MM.1S (cell line): Measurements from ENCODE around the gene WDR45.

Source experiments
- DNase-seq: peaks from one replicate; pipeline ENCODE4 v3.0.0-alpha.2; 2015
- H2AFZ ChIP-seq: fragments of 300-600 bp; sonication (generic); 2 replicates; pipeline ENCODE4 v1.6.0; 2016; ENCODE audit warnings: antibody characterized with exemption, low read length
- H3F3A ChIP-seq: fragments of 300-600 bp; sonication (generic); 2 replicates; pipeline ENCODE4 v1.6.1; 2016; ENCODE audit warnings: mild to moderate bottlenecking, antibody characterized with exemption, low read length, moderate library complexity, mixed read lengths; ENCODE audit not compliant: insufficient read depth
- H3K27ac ChIP-seq: fragments of 300-600 bp; sonication (generic); 2 replicates; pipeline ENCODE4 v1.5.1; 2016; ENCODE audit warnings: mild to moderate bottlenecking, low read length
- H3K27me3 ChIP-seq: fragments of 300-600 bp; sonication (generic); replicated peaks from 2 replicates; pipeline ENCODE4 v1.6.0; 2016; ENCODE audit warnings: low read length; ENCODE audit not compliant: insufficient read depth
- H3K36me3 ChIP-seq: fragments of 300-600 bp; sonication (generic); replicated peaks from 2 replicates; pipeline ENCODE4 v1.6.1; 2016; ENCODE audit warnings: mild to moderate bottlenecking, low read length, mixed read lengths; ENCODE audit not compliant: insufficient read depth
- H3K4me1 ChIP-seq: fragments of 300-600 bp; sonication (generic); 2 replicates; pipeline ENCODE4 v1.6.1; 2016; ENCODE audit warnings: low read length, mixed read lengths
- H3K4me2 ChIP-seq: fragments of 300-600 bp; sonication (generic); 2 replicates; pipeline ENCODE4 v1.6.0; 2016; ENCODE audit warnings: low read depth, low read length
- H3K4me3 ChIP-seq: fragments of 300-600 bp; sonication (generic); 2 replicates; pipeline ENCODE4 v1.5.1; 2016; ENCODE audit warnings: low read length, mixed read lengths
- H3K79me2 ChIP-seq: fragments of 300-600 bp; sonication (generic); 2 replicates; pipeline ENCODE4 v1.6.1; 2016; ENCODE audit warnings: mixed run types, low read length, mixed read lengths
- H3K9ac ChIP-seq: fragments of 300-600 bp; sonication (generic); 2 replicates; pipeline ENCODE4 v1.6.1; 2016; ENCODE audit warnings: low read length, mixed read lengths
- H3K9me2 ChIP-seq: fragments of 300-600 bp; sonication (generic); replicated peaks from 2 replicates; pipeline ENCODE4 v1.6.1; 2016; ENCODE audit warnings: mild to moderate bottlenecking, low read length, mixed read lengths; ENCODE audit not compliant: insufficient read depth
- H3K9me3 ChIP-seq: fragments of 300-600 bp; sonication (generic); replicated peaks from 2 replicates; pipeline ENCODE4 v1.6.1; 2016; ENCODE audit warnings: mild to moderate bottlenecking, low read length, mixed read lengths; ENCODE audit not compliant: insufficient read depth
- H4K20me1 ChIP-seq: fragments of 300-600 bp; sonication (generic); 2 replicates; pipeline ENCODE4 v1.6.1; 2016; ENCODE audit warnings: mild to moderate bottlenecking, low read length, moderate library complexity, mixed read lengths; ENCODE audit not compliant: insufficient read depth
- CTCF ChIP-seq: fragments of 300-600 bp; sonication (generic); IDR thresholded peaks from 2 replicates; pipeline ENCODE4 v1.5.1; 2016; ENCODE audit warnings: antibody characterized with exemption, low read length, mixed read lengths
- EZH2 ChIP-seq: fragments of 300-600 bp; sonication (generic); optimal IDR thresholded peaks from 2 replicates; pipeline ENCODE3; 2017; ENCODE audit warnings: low read depth, mild to moderate bottlenecking, antibody characterized with exemption, low read length, mixed read lengths
- EZH2phosphoT487 ChIP-seq: fragments of 300-600 bp; sonication (generic); IDR thresholded peaks from 2 replicates; pipeline ENCODE4 v1.6.1; 2018; ENCODE audit warnings: antibody characterized with exemption, low read length

The WDR45 gene

GRCh38 chrX:49064303-49064702, 15.4 kb downstream of the WDR45 start:
- H3K4me3 ChIP-seq: no peak overlapping the region
- H2AFZ ChIP-seq: no peak overlapping the region
- H3K4me1 ChIP-seq: no peaks in the 10 kb centered on the region
- H3K9me2 ChIP-seq: no peaks in the 10 kb centered on the region
- H3K79me2 ChIP-seq: peaks cover 7% of the 10 kb centered on the region
- no peaks in the 10 kb centered on the region for H3K9me3 ChIP-seq
- no peaks in the 10 kb centered on the region for H3K36me3 ChIP-seq
- no peak overlapping the region for H3K4me2 ChIP-seq
- no peaks in the 10 kb centered on the region for H4K20me1 ChIP-seq
- TF ChIP-seq CTCF (no peak), EZH2 (no peak), EZH2phosphoT487 (no peak)
- no peaks in the 10 kb centered on the region for H3K27me3 ChIP-seq
- H3F3A ChIP-seq: no peaks in the 10 kb centered on the region
- DNase-seq: no peak
- no peak overlapping the region for H3K9ac ChIP-seq
- no peak overlapping the region for H3K27ac ChIP-seq

GRCh38 chrX:49063715-49064114, 16.0 kb downstream of the WDR45 start:
- H3K9me2 ChIP-seq: no peaks in the 10 kb centered on the region
- H3K4me1 ChIP-seq: no peaks in the 10 kb centered on the region
- H3K9ac ChIP-seq: no peak overlapping the region
- H3K79me2 ChIP-seq: peaks cover 12% of the 10 kb centered on the region
- no peaks in the 10 kb centered on the region for H3K27me3 ChIP-seq
- H3K27ac ChIP-seq: no peak overlapping the region
- TF ChIP-seq EZH2phosphoT487: no peak
- TF ChIP-seq EZH2: no peak
- TF ChIP-seq CTCF: no peak
- H3K4me3 ChIP-seq: no peak overlapping the region
- H3F3A ChIP-seq: no peaks in the 10 kb centered on the region
- no peak for DNase-seq
- H3K36me3 ChIP-seq: no peaks in the 10 kb centered on the region
- no peak overlapping the region for H2AFZ ChIP-seq
- H3K9me3 ChIP-seq: no peaks in the 10 kb centered on the region
- H3K4me2 ChIP-seq: no peak overlapping the region
- H4K20me1 ChIP-seq: no peaks in the 10 kb centered on the region

GRCh38 chrX:49061916-49062315, 17.8 kb downstream of the WDR45 start:
- Histone ChIP-seq H2AFZ (no peak overlapping the region), H3K4me3 (no peak overlapping the region), H3K36me3 (no peaks in the 10 kb centered on the region), H3K9ac (no peak overlapping the region), H3K9me3 (no peaks in the 10 kb centered on the region), H4K20me1 (no peaks in the 10 kb centered on the region), H3K27ac (no peak overlapping the region), H3K79me2 (peaks cover 14% of the 10 kb centered on the region), H3F3A (no peaks in the 10 kb centered on the region), H3K9me2 (no peaks in the 10 kb centered on the region), H3K4me2 (no peak overlapping the region), H3K4me1 (no peaks in the 10 kb centered on the region), H3K27me3 (no peaks in the 10 kb centered on the region)
- no peak for DNase-seq
- TF ChIP-seq EZH2 (no peak), EZH2phosphoT487 (no peak), CTCF (no peak)
